ENCODE measurements around the gene CDH12. TPM values are rescaled to one million over a fixed set of nuclear protein-coding genes. Genes with fewer than 3 reads are reported as not detected.
A peak's percentile ranks its signal among the peaks of the same experiment; 100 is the strongest.

CDH12 gene
- total RNA-seq (0.09 and 0.95 TPM in 2 replicates), polyA plus RNA-seq (0.56 and 0.97 TPM in 2 replicates)

DNA sequence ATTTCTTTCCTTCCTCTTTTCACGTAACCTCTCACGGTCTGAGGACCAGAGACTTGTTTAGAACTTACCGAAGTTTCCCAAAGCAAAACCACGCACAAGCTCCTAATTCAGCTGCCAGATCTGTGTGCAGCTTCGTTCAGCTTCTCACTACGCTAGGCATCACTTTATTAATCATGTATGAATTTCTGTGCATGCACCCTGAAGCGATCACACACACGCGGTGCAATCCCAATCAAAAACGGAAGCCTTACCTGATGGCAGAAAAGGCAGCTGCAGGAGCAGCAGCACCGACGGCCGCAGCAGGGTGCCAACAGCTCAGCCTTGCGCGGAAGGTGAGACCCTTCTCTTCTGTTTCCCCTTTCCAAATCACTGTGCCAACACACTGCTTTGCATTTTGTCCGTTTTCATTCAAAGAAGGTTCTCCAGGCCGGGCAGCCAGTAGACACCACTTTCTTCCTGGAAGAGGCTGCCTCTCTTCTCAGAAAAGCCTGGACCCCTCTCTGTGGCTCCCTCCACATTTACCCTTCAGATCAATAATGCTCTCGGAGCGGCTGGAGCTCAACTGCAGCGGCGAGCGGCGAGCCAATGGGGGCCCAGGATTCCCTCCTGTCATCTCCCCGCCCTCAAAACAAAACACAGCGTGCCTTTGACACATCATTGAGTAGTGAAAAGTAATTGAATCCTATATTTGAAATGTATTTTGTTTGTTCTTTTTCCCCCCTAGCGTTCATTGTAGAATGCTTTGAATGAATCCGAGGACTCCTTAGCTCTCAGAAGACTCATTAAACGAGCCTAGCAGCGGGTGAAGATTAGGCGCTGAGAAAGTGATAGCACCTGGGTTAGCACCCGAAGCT lies at the start of gene CDH12:
TSS of gene CDH12 (minus strand) at position 538 of the 854 bp plus-strand sequence.
- no peaks in the 10 kb centered on the region for H3K36me3 ChIP-seq
- TF ChIP-seq CTCF (IDR thresholded peaks at IDR 0.05; ENCODE audit: low read depth, low read length), result no peak
- peak within 1 kb of the TSS; percentile 26 for H3K4me3 ChIP-seq
- H3K27ac ChIP-seq, result no peak within 1 kb of the TSS
- H3K9me3 ChIP-seq (ENCODE audit: low read depth), result no peaks in the 10 kb centered on the region
- H3K4me1 ChIP-seq (ENCODE audit: low read depth), result no peaks in the 10 kb centered on the region
- peaks cover 58% of the 10 kb centered on the region for H3K27me3 ChIP-seq
- DNase-seq (ENCODE audit: low read depth in 1 of 2, low spot score in 1 of 2), result peak in 1 of 2 donors; percentile 55

DNA sequence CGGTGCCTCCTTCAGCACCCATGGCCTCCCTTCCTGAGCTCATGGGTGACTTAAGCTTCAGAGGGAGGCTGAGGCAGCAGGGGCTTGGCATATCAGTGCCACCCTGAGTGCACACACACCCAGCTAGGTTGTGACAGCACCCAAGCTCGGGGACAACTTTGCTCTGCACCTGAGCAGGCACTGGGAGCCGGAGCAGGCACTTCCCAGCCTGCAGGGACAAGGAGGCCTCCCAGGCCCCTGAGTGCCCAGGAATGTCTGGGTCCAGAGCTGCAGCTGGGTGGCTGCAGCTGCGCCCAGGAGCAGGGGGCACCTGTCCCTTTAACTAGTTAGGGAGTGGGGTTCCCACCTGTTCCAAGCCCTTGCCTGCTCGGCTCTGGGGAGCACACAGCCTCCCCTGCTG lies 48.7 kb upstream of the CDH12 start:
- Histone ChIP-seq H3K27ac (no peak overlapping the region), H3K4me1 (ENCODE audit: low read depth) (no peaks in the 10 kb centered on the region), H3K4me3 (no peak overlapping the region), H3K27me3 (no peaks in the 10 kb centered on the region), H3K36me3 (no peaks in the 10 kb centered on the region), H3K9me3 (ENCODE audit: low read depth) (no peaks in the 10 kb centered on the region)
- no peak for TF ChIP-seq CTCF (IDR thresholded peaks at IDR 0.05; ENCODE audit: low read depth, low read length)
- DNase-seq (ENCODE audit: low read depth in 1 of 2, low spot score in 1 of 2), result no peak

- no peak for DNase-seq (ENCODE audit: low read depth in 1 of 2, low spot score in 1 of 2)
- Histone ChIP-seq H3K4me1 (ENCODE audit: low read depth) (no peaks in the 10 kb centered on the region), H3K36me3 (no peaks in the 10 kb centered on the region), H3K27me3 (no peaks in the 10 kb centered on the region), H3K27ac (no peak overlapping the region), H3K4me3 (no peak overlapping the region), H3K9me3 (ENCODE audit: low read depth) (no peaks in the 10 kb centered on the region)
- TF ChIP-seq CTCF (IDR thresholded peaks at IDR 0.05; ENCODE audit: low read depth, low read length), result no peak
Observed at GRCh38 chr5:22900801-22901310, 47.7 kb upstream of the CDH12 start.

GRCh38 chr5:22899341-22899740 lies 46.2 kb upstream of the CDH12 start:
- no peak for DNase-seq (ENCODE audit: low read depth in 1 of 2, low spot score in 1 of 2)
- TF ChIP-seq CTCF (IDR thresholded peaks at IDR 0.05; ENCODE audit: low read depth, low read length), result no peak
- no peak overlapping the region for H3K4me3 ChIP-seq
- no peaks in the 10 kb centered on the region for H3K27me3 ChIP-seq
- no peaks in the 10 kb centered on the region for H3K9me3 ChIP-seq (ENCODE audit: low read depth)
- H3K27ac ChIP-seq, result no peak overlapping the region
- H3K36me3 ChIP-seq, result no peaks in the 10 kb centered on the region
- no peaks in the 10 kb centered on the region for H3K4me1 ChIP-seq (ENCODE audit: low read depth)

DNA sequence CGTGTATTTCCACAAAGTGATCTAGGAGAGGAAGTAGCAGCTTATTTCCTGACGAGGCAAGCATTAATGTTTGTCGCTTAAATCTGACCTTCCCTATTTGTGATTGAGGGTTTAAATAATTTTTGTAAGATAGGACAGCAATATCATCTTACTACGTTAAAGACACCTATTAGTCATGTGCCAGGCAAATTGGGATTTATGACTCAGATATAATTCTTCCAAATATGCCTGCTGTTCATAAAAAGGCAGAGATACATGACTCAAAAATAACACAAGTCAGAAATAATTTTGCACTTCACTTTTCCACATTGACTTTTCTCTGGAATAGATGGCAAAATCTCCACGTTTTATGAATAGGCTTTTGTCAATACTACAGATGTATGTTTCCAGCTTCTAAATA lies 43.0 kb upstream of the CDH12 start:
- Histone ChIP-seq H3K36me3 (no peaks in the 10 kb centered on the region), H3K4me1 (ENCODE audit: low read depth) (no peaks in the 10 kb centered on the region), H3K27ac (no peak overlapping the region), H3K4me3 (no peak overlapping the region), H3K27me3 (no peaks in the 10 kb centered on the region), H3K9me3 (ENCODE audit: low read depth) (no peaks in the 10 kb centered on the region)
- DNase-seq (ENCODE audit: low read depth in 1 of 2, low spot score in 1 of 2), result no peak
- TF ChIP-seq CTCF (IDR thresholded peaks at IDR 0.05; ENCODE audit: low read depth, low read length), result no peak
